GM19395 (cell line): ENCODE results near the gene GATAD1.
"Not testable (repeated sequence)": the region's sequence is repeated elsewhere in the genome, so short reads cannot be mapped to it uniquely, and the experiment has no call there.

Experiments
- ATAC-seq: cut with Tn5 transposase; IDR thresholded peaks from one replicate; pipeline ENCODE4 v1.9.1; 2021; ENCODE audit warnings: mild to moderate bottlenecking, moderate library complexity; ENCODE audit not compliant: unreplicated experiment

GATAD1 gene, protein sequence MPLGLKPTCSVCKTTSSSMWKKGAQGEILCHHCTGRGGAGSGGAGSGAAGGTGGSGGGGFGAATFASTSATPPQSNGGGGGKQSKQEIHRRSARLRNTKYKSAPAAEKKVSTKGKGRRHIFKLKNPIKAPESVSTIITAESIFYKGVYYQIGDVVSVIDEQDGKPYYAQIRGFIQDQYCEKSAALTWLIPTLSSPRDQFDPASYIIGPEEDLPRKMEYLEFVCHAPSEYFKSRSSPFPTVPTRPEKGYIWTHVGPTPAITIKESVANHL

GRCh38 chr7:92447345-92448204 is at the start of gene GATAD1:
Gene GATAD1 (plus strand): TSS chr7:92447482. CDS start chr7:92447730, 248 bp downstream.
- ATAC-seq, result peak; percentile 88

- ATAC-seq, result no peak
Measured at GRCh38 chr7:92397542-92397941, 49.7 kb upstream of the GATAD1 start.

- ATAC-seq, result no peak
Measured at GRCh38 chr7:92400013-92400412, 47.3 kb upstream of the GATAD1 start.

DNA sequence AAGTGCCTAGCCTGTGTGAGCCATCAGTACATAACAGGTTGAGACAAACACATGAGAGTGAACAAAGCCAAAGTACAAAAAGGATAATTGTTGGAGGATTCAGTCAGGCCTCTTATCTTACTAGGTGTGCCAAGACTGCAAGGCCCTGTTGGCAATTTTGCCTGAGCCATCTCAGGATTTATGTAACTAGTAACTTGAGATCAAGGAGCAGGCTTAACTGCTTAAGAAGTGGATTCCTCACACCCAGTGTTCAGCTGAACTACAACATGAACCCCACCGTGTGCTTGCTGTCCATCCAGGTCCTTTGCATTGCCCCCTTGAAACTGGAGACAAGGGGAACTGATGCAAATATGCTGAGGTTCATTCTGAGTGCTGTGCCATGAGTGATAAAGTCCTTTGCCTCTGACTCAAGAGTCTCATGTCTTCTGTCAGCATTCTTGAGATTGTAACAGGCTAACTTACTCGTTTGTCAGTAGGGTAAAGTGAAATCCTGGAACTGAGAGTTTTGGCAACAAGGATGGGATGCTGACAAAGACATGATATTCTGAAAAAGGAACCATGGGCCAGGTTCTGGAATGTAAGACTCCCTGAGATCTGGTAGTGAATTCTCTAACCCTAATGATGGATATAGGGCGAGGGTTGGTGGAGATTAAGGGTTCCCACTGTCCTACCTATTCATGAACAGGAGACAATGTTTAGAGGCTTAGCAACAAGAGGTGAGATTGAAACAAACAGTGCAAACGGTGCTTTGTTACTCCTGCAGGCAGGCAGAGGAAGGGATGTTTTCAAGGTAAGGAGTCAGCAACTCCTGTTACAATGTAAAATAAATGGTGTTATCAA is 44.1 kb upstream of the GATAD1 start:
- ATAC-seq, result no peak

DNA sequence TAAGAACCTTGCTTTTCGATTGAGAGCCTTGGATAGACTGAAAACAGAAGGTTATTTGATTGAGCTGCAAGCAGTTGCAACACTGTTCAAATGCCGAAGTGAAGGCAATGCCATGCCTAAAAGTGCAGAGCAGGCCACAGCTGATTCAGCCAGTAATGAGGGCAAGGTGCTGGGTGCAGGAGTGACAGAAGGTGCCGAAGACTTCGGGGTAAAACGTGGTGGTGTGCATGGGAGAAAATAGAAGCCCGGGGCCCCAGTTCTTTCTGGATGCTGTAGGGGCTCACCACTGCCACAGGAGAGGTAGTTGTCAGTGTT is 43.6 kb upstream of the GATAD1 start:
- no peak for ATAC-seq

- ATAC-seq, result no peak
Measured at GRCh38 chr7:92404170-92404614, 43.1 kb upstream of the GATAD1 start.

- ATAC-seq, result no peak
Measured at GRCh38 chr7:92409357-92409756, 37.9 kb upstream of the GATAD1 start.

DNA sequence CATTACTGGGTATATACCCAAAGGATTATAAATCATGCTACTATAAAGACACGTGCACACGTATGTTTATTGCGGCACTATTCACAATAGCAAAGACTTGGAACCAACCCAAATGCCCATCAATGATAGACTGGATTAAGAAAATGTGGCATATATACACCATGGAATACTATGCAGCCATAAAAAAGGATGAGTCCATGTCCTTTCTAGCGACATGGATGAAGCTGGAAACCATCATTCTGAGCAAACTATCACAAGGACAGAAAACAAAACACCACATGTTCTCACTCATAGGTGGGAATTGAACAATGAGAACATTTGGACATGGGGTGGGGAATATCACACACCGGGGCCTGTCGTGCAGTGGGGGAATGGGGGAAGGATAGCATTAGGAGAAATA is 37.1 kb upstream of the GATAD1 start:
- ATAC-seq, result not testable (repeated sequence)

DNA sequence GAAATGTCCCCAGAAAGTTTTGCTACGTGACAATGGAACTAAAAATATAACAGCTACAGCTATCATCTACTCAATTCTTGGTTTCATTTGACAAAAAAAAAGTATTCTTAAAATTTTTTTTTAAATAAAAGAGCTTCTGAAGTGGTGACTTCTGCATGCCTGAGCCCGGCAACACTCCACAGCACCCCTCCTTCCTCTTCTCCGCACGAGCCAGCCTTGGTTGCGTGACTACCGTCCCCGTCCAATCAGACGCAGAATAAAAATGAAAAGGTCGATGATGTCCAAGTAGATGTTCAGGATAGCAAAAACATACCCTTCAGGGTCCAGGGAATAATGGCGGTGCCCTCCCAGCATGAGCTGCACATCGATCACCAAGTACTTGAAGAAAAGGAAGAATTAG is 34.5 kb upstream of the GATAD1 start:
- no peak for ATAC-seq

DNA sequence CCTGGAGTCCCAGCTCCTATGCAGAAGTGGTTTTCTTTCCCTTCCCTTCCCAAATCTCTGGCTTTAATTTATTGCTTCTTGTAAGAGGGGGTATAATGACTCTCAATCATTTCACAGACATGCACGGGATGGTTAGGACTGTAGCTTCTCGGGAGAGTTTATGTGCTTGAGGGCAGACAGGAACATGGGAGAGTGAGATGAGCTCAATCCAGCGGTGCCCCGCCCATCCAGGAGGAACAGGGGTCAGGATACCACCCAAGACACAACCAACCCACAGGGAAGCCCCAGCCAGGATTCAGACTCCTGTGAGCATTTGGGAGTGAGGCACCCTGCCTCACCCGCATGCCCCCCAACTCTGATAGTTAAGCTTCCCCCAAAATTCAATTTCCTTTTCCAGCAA is 33.7 kb upstream of the GATAD1 start:
- ATAC-seq, result no peak

DNA sequence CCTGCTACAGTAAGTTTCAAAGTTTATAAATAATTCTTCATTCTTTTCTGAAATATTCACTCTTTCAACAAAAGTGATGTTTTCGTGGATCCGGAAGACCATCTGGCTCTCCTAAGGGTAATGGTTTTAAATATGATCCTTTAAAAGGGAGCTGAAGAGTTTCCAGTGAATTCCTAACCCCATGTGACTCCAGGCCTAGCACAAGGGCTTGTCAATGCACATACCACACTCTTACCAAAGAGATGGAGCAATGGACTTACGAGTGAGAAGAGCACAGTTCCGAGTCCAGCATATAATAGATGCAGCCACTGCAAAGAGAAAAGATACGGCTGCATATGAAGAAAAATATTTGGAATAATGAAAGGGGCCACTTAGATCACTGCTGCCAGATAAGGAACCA is 32.1 kb upstream of the GATAD1 start:
- no peak for ATAC-seq

DNA sequence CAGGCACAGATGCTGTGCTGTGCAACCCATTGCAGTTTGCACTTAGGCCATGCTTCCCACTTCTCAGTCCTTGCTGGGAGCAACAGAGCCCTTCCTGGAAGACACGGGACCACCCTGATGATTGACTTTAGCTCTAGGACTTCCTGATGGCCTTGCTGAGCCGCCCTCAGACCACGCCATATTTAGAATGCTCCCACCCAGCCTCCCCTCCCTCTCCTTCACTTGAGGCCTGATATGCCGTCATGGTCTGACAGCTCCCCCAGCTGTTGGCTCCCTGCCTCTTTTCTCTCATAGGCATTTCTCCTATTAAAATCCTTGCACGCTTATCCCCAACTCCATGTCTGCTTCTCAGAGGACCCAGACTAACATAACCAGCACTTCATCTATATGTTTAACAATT is 29.4 kb upstream of the GATAD1 start:
- no peak for ATAC-seq

DNA sequence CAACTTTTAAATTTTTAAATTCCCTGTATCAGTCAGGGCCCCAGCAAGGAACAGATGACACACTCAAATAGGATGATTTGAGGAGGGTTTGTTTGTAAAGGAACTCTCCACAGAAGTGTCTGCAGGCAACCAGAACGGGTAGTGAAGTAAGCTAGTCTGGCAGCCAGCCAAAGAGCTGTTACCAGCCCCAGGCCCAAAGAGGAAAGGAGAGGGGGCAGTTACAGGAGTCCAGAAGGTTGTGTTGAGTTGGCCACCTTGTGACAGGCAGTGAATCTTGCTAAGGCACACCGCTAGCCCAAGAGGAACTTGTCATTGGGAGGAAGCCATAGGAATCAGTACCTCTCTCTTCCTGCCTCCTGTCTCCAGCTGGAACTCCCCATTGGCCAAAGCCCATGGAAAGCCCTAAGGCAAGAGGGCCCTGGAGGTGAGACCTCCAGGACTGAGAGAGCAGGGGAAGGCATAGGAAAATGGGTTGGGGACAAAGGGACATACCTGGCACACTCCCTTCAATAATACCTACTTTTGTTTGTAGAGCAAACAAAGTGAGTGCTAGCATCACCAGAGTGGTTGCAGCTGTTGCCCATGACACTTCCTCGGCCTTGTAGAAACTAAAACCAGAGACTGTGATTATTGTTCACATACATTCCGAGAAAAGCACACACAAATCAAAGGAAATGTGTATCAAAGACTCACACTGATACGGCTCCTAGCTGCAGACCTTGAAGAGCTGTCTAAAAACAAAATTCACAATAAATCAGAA is 25.4 kb upstream of the GATAD1 start:
- ATAC-seq, result no peak

GRCh38 chr7:92422926-92423325 is 24.4 kb upstream of the GATAD1 start:
- ATAC-seq, result no peak

GRCh38 chr7:92423710-92424131 is 23.6 kb upstream of the GATAD1 start:
- no peak for ATAC-seq

DNA sequence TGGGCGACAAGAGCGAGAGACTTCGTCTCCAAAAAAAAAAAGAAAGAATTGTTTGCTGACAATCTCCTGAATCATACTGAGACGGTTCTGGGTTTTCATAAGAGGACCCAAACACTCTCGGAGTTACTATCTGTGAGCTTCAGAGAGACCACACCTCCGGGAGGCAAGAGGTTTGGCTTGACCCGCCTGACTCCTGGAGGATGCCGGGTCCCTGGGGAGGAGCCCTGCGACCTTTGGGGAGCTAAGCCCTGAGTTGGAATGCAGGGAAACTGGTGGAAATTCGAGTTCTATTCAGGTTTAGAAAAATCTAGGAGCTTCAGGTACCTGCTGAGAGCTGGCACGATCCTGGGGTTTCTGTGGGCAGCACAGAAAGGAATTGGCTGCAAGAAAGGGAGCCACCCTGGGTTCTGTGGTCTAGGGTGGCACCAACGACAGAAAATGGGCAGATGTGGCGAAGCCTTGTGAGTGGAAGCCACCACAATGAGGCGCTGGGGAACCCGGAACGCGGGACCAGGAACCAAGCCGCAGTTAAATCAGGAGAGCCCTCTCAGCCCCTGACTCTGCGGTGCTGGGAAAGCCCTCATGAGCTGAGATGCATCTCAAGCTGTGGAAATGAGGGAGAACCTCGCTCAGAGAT is 21.9 kb upstream of the GATAD1 start:
- no peak for ATAC-seq

DNA sequence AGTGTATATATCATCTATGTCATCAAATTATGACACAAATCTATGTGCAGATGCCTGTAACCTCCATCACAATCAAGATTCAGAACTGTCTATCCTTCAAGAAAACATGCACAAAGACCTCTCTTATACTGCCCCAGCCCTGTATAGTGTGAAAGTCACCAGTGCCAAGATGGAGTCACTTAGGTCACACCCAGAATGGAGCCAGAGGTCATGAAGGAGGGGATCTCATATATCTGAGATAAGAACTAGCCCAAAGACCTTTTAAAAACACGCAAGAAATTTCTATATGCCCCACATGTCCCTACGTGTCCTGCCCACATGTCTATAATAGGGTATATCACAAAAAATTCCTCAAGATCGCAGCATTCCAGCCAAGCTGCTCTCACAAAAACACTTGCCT is 20.1 kb upstream of the GATAD1 start:
- no peak for ATAC-seq

- no peak for ATAC-seq
Measured at GRCh38 chr7:92432299-92432946, 14.9 kb upstream of the GATAD1 start.

GRCh38 chr7:92433019-92433418 is 14.3 kb upstream of the GATAD1 start:
- ATAC-seq, result no peak

- no peak for ATAC-seq
Measured at GRCh38 chr7:92435542-92435941, 11.7 kb upstream of the GATAD1 start.
